ENCODE results near the gene S1PR2. TPM values are rescaled to one million over a fixed set of nuclear protein-coding genes. Genes with fewer than 3 reads are reported as not detected.

Gene S1PR2
- total and polyA plus RNA-seq, 9 of the 15 experiments (the other 6 are each of a cell fraction or from before 2014, with no cell fraction given): 1.5 to 3.9 (median 2.0) TPM

- Histone ChIP-seq H3K9me3 (replicated peaks; ENCODE audit: control insufficient read depth, insufficient read depth, low read depth, low read length) (peaks cover 5% of the 10 kb centered on the region), H3K36me3 (ENCODE audit: control insufficient read depth, insufficient read depth, low read length) (no peaks in the 10 kb centered on the region), H3K79me2 (ENCODE audit: control insufficient read depth, insufficient read depth, low read length) (no peaks in the 10 kb centered on the region), H3K9me1 (ENCODE audit: control insufficient read depth, insufficient read depth, low read length) (no peaks in the 10 kb centered on the region), H3K9ac (ENCODE audit: insufficient read depth in 1 of 2, low read depth in 2 of 2, low read length in 2 of 2) (no peak overlapping the region), H3K4me3 (no peak overlapping the region), H3K4me2 (ENCODE audit: insufficient read depth, low read length) (no peak overlapping the region), H4K20me1 (replicated peaks; ENCODE audit: control insufficient read depth, insufficient read depth, low read length) (no peaks in the 10 kb centered on the region), H2AFZ (ENCODE audit: low read depth, low read length) (no peak overlapping the region), H3K4me1 (replicated peaks in 1 of 2; ENCODE audit: control insufficient read depth in 2 of 2, insufficient read depth in 2 of 2, low read length in 2 of 2) (no peaks in the 10 kb centered on the region), H3K27me3 (ENCODE audit: control insufficient read depth in 2 of 2, insufficient read depth in 2 of 2, low read length in 2 of 2) (peaks cover 0 to 4% of the 10 kb centered on the region in 2 experiments; a peak in 1 of 5 replicates), H3K27ac (ENCODE audit: extremely low read depth, low read depth, low read length) (no peak overlapping the region)
- DNase-seq (ENCODE audit: extremely low read depth in 1 of 4, low spot score in 3 of 4) (no peak), FAIRE-seq (no peak), ATAC-seq (no peak)
- CTCF ChIA-PET (ENCODE audit: low intra/inter-chr PET ratio): no interaction called here
- no peak for TF ChIP-seq CBX2 (IDR thresholded peaks at IDR 0.05; ENCODE audit: insufficient read depth, low read length, poor library complexity, severe bottlenecking)
- no peak for TF ChIP-seq SP2 (IDR thresholded peaks at IDR 0.05; ENCODE audit: extremely low read depth, low read depth, low read length, poor library complexity, severe bottlenecking)
- no peak for TF ChIP-seq GATAD2B (IDR thresholded peaks at IDR 0.05; ENCODE audit: borderline replicate concordance)
- no peak for TF ChIP-seq ESRRB (CRISPR knock-in tag; IDR thresholded peaks at IDR 0.05; ENCODE audit: borderline replicate concordance)
- no peak for TF ChIP-seq PTRF (tag; IDR thresholded peaks at IDR 0.05)
- TF ChIP-seq ATF4 (CRISPR knock-in tag; IDR thresholded peaks at IDR 0.05): no peak
- TF ChIP-seq ZNF277 (CRISPR knock-in tag; IDR thresholded peaks at IDR 0.05; ENCODE audit: borderline replicate concordance): no peak
- TF ChIP-seq KDM1A (IDR thresholded peaks at IDR 0.05): no peak
- 37% methylated on average over 4 of the region's 4 CpGs for WGBS (ENCODE audit: insufficient coverage, low coverage, missing lambda C conversion rate)
- intact Hi-C loops (cut with micrococcal nuclease): no loop called here
- POLR2A ChIA-PET: interaction anchor here (0.8 to 1.1 kb wide), 3 partner anchors 9 to 18 kb away, joined by 3 to 6 read pairs (median 3); partner anchors contain the start of gene DNMT1
- BruUV-seq (replicated peaks): no TSS peak
- in situ Hi-C loops (cut with MboI): no loop called here
Measured at GRCh38 chr19:10205636-10206035, 25.5 kb downstream of the S1PR2 start.

Measured in K562 (cell line).